Prostate gland (tissue), 2 donors: ENCODE measurements around the gene NEK9.

Source experiments
- CTCF ChIP-seq, 4 experiments: fragments of 200-600 bp in 2 of 4; fragments of 450-650 bp in 2 of 4; sonication (generic) in 2 of 4; IDR thresholded peaks; 1 replicate in 3 of 4; 2 replicates in 1 of 4; pipeline ENCODE4 v1.5.1; 2016 to 2019; ENCODE audit warnings: antibody characterized with exemption in 4 of 4, mild to moderate bottlenecking in 2 of 4, moderate library complexity in 2 of 4
- POLR2A ChIP-seq: fragments of 450-650 bp; IDR thresholded peaks from one replicate; pipeline ENCODE4 v1.6.1; 2016; ENCODE audit warnings: antibody characterized with exemption, mild to moderate bottlenecking
- POLR2AphosphoS5 ChIP-seq: sonication (generic); formaldehyde crosslinking; IDR thresholded peaks from one replicate; pipeline ENCODE4 v1.6.1; 2017; ENCODE audit warnings: antibody characterized with exemption

DNA sequence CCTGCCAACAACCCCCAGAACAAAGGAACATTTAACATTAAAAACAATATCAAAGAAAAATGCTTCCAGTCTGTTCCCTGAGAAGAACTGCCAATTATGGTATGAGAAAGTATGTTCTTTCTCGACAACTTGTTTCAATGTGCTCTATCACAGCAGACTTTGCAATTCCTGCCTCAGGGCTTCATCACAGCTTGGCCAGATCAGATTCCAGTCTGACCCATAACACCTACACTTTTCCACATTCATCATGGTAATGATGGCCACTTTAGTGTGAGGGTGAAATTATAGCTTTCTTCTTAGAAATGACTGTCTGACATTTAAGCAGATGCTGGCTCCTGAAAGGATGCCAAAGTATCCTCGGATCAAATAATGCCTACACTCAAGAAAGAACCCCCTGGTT lies 17.0 kb downstream of the NEK9 start:
- TF ChIP-seq CTCF (IDR thresholded peaks at IDR 0.05) (no peak), POLR2AphosphoS5 (no peak), POLR2A (no peak)
